Activated B cell treated with CpG ODN at 0.5 μM for 24 hours (primary cell): ENCODE measurements around the gene ICAM3. TPM values are rescaled to one million over a fixed set of nuclear protein-coding genes. Genes with fewer than 3 reads are reported as not detected.

ENCODE experiments used
- ATAC-seq: fragments of 200-7000 bp; cut with Tn5 transposase; one replicate; pipeline ENCODE4 v1.10.0; 2021; ENCODE audit warnings: low read depth, mild to moderate bottlenecking, moderate library complexity
- CTCF ChIA-PET: fragments of 350-600 bp; sonication (Branson Sonifier 250); formaldehyde crosslinking; loops from one replicate; lab custom pipeline; 2021; ENCODE audit warnings: antibody characterized with exemption; lab: Charles Lee
- POLR2A ChIA-PET: fragments of 350-600 bp; sonication (Branson Sonifier 250); formaldehyde crosslinking; loops from one replicate; lab custom pipeline; 2021; ENCODE audit warnings: antibody characterized with exemption; lab: Charles Lee
- DNase-seq: peaks from one replicate; pipeline ENCODE4 v3.0.0; 2022
- H3K27ac Mint-ChIP-seq: one replicate; pipeline ENCODE4 v1.8.0; 2020; ENCODE audit warnings: mixed read lengths
- H3K27me3 Mint-ChIP-seq: one replicate; pipeline ENCODE4 v1.8.0; 2021; ENCODE audit warnings: mixed read lengths
- H3K36me3 Mint-ChIP-seq: one replicate; pipeline ENCODE4 v1.8.0; 2021; ENCODE audit warnings: low read depth, mixed read lengths
- H3K4me1 Mint-ChIP-seq: one replicate; pipeline ENCODE4 v1.8.0; 2021; ENCODE audit warnings: mixed read lengths
- H3K4me3 Mint-ChIP-seq: one replicate; pipeline ENCODE4 v1.8.0; 2020; ENCODE audit warnings: mild to moderate bottlenecking, mixed read lengths
- H3K9me3 Mint-ChIP-seq: one replicate; pipeline ENCODE4 v1.8.0; 2020; ENCODE audit warnings: mixed read lengths
- intact Hi-C: fragments of 100-400 bp; cut with micrococcal nuclease; formaldehyde crosslinking; loops from one replicate; pipeline ENCODE4 v1.15.1; 2024
- total RNA-seq: library from RNA; stranded (reverse); gene quantifications from 2 replicates; pipeline ENCODE4 v1.2.3, GENCODE V29; 2022
- TF ChIP-seq, protein P1 (sequence below): fragments of 200-600 bp; IDR thresholded peaks from one replicate; pipeline ENCODE4 v1.8.0; 2022; ENCODE audit warnings: antibody characterized with exemption, mild to moderate bottlenecking

ICAM3 gene
- total RNA-seq, 1 donor from 2014 or later, result 147 TPM

DNA sequence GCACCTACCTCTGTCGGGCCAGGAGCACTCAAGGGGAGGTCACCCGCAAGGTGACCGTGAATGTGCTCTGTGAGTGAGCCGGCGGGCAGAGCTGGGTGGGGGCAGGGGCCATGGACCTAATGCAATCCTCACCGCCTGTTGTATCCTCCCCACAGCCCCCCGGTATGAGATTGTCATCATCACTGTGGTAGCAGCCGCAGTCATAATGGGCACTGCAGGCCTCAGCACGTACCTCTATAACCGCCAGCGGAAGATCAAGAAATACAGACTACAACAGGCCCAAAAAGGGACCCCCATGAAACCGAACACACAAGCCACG is 54.5 kb downstream of the ICAM3 start:
- TF ChIP-seq, protein P1, sequence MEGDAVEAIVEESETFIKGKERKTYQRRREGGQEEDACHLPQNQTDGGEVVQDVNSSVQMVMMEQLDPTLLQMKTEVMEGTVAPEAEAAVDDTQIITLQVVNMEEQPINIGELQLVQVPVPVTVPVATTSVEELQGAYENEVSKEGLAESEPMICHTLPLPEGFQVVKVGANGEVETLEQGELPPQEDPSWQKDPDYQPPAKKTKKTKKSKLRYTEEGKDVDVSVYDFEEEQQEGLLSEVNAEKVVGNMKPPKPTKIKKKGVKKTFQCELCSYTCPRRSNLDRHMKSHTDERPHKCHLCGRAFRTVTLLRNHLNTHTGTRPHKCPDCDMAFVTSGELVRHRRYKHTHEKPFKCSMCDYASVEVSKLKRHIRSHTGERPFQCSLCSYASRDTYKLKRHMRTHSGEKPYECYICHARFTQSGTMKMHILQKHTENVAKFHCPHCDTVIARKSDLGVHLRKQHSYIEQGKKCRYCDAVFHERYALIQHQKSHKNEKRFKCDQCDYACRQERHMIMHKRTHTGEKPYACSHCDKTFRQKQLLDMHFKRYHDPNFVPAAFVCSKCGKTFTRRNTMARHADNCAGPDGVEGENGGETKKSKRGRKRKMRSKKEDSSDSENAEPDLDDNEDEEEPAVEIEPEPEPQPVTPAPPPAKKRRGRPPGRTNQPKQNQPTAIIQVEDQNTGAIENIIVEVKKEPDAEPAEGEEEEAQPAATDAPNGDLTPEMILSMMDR, result no peak
- Mint-ChIP-seq H3K4me1 (peaks cover 49% of the 10 kb centered on the region), H3K27me3 (peaks cover 7% of the 10 kb centered on the region), H3K9me3 (no peaks in the 10 kb centered on the region), H3K4me3 (no peak overlapping the region), H3K27ac (no peak overlapping the region), H3K36me3 (peaks cover 49% of the 10 kb centered on the region)
- no peak for ATAC-seq
- intact Hi-C loops, result no loop called here
- ChIA-PET CTCF (no interaction called here), POLR2A (interaction anchor here (6.5 kb wide), 1 partner anchor 13 kb away, joined by 128 read pairs; the partner anchor contains the start of gene ICAM1)
- DNase-seq, result no peak

DNA sequence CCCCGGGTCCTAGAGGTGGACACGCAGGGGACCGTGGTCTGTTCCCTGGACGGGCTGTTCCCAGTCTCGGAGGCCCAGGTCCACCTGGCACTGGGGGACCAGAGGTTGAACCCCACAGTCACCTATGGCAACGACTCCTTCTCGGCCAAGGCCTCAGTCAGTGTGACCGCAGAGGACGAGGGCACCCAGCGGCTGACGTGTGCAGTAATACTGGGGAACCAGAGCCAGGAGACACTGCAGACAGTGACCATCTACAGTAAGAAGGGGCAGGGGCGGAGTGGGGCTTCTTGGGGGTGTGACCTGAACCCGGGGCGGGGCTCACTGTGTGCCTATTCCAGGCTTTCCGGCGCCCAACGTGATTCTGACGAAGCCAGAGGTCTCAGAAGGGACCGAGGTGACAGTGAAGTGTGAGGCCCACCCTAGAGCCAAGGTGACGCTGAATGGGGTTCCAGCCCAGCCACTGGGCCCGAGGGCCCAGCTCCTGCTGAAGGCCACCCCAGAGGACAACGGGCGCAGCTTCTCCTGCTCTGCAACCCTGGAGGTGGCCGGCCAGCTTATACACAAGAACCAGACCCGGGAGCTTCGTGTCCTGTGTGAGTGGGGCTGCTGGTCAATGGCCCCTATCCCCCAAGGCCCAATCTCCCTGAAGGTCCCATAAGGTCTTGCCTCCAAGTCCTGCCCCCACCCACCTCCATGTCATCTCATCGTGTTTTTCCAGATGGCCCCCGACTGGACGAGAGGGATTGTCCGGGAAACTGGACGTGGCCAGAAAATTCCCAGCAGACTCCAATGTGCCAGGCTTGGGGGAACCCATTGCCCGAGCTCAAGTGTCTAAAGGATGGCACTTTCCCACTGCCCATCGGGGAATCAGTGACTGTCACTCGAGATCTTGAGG is 55.1 kb downstream of the ICAM3 start:
- intact Hi-C loops, result no loop called here
- CTCF ChIA-PET, result interaction anchor here (0.9 kb wide), 1 partner anchor 132 kb away, joined by 3 read pairs; no protein-coding TSS in a partner anchor
- Mint-ChIP-seq H3K4me1 (peaks cover 49% of the 10 kb centered on the region), H3K27ac (no peak overlapping the region), H3K9me3 (no peaks in the 10 kb centered on the region), H3K4me3 (no peak overlapping the region), H3K27me3 (peaks cover 7% of the 10 kb centered on the region), H3K36me3 (peaks cover 52% of the 10 kb centered on the region)
- POLR2A ChIA-PET, result interaction anchor here (6.5 kb wide), 1 partner anchor 13 kb away, joined by 128 read pairs; the partner anchor contains the start of gene ICAM1
- TF ChIP-seq, protein P1, result no peak
- DNase-seq (no peak), ATAC-seq (no peak)

Other genes with a start within 250 kb of the ICAM3 start
- 16.4 and 18.4 TPM in 2 replicates for gene ANGPTL6, start 236.9 kb downstream of the ICAM3 start, total RNA-seq
- 107 and 119 TPM in 2 replicates for gene PPAN, start 233.3 kb downstream of the ICAM3 start, total RNA-seq
- gene P2RY11, start 227.9 kb downstream of the ICAM3 start, total RNA-seq, result 33.1 and 42.6 TPM in 2 replicates
- gene EIF3G, start 219.7 kb downstream of the ICAM3 start, total RNA-seq, result 332 and 371 TPM in 2 replicates
- 136 and 156 TPM in 2 replicates for gene DNMT1, start 144.7 kb downstream of the ICAM3 start, total RNA-seq
- 5.3 and 5.6 TPM in 2 replicates for gene S1PR2, start 108.3 kb downstream of the ICAM3 start, total RNA-seq
- gene MRPL4, start 87.4 kb downstream of the ICAM3 start, total RNA-seq, result 66.9 and 68.3 TPM in 2 replicates
- 32.6 and 37.4 TPM in 2 replicates for gene ICAM1, start 68.5 kb downstream of the ICAM3 start, total RNA-seq
- gene ICAM4, start 52.7 kb downstream of the ICAM3 start, total RNA-seq, result 0.71 and 0.95 TPM in 2 replicates
- 0.76 and 1.2 TPM in 2 replicates for gene ICAM5, start 49.7 kb downstream of the ICAM3 start, total RNA-seq
- gene ZGLP1, start 29.8 kb downstream of the ICAM3 start, total RNA-seq, result 4.5 and 5.1 TPM in 2 replicates
- gene FDX2, start 23.6 kb downstream of the ICAM3 start, total RNA-seq, result 12.8 and 15.0 TPM in 2 replicates
- 77.0 and 80.8 TPM in 2 replicates for gene RAVER1, start 6.1 kb downstream of the ICAM3 start, total RNA-seq
- gene TYK2, start 40.9 kb upstream of the ICAM3 start, total RNA-seq, result 302 and 356 TPM in 2 replicates
- 172 and 173 TPM in 2 replicates for gene CDC37, start 63.9 kb upstream of the ICAM3 start, total RNA-seq
- gene PDE4A, start 80.9 kb upstream of the ICAM3 start, total RNA-seq, result 6.6 and 8.6 TPM in 2 replicates
- 38.9 and 48.0 TPM in 2 replicates for gene KEAP1, start 163.7 kb upstream of the ICAM3 start, total RNA-seq
- 0.12 TPM in 1 of 2 replicates, not detected in the other for gene S1PR5, start 177.8 kb upstream of the ICAM3 start, total RNA-seq
- gene ATG4D, start 204.3 kb upstream of the ICAM3 start, total RNA-seq, result 37.8 and 39.1 TPM in 2 replicates
- 44.7 and 48.1 TPM in 2 replicates for gene KRI1, start 226.4 kb upstream of the ICAM3 start, total RNA-seq
- 10.1 and 10.9 TPM in 2 replicates for gene CDKN2D, start 229.4 kb upstream of the ICAM3 start, total RNA-seq
- gene AP1M2, start 247.7 kb upstream of the ICAM3 start, total RNA-seq, result not detected in 2 replicates